K562 (cell line): Measurements from ENCODE around the gene RNF212B. TPM values are rescaled to one million over a fixed set of nuclear protein-coding genes. Genes with fewer than 3 reads are reported as not detected.

Source experiments
- CBX3 ChIP-seq, 2 experiments: IDR thresholded peaks; 1 replicate in 1 of 2; 2 replicates in 1 of 2; pipeline ENCODE4 v1.6.1; 2012; ENCODE audit warnings: inconsistent platforms in 2 of 2, low read length in 2 of 2, borderline replicate concordance in 1 of 2, control low read depth in 1 of 2
- ESRRA ChIP-seq: fragments of 450-650 bp; IDR thresholded peaks from 2 replicates; pipeline ENCODE4 v1.6.1; 2014; ENCODE audit warnings: low read depth, mild to moderate bottlenecking, moderate library complexity, borderline replicate concordance
- FOSL1 ChIP-seq: fragments of 200-800 bp; sonication (Bioruptor generic); conservative IDR thresholded peaks from 2 replicates; pipeline ENCODE4 v1.6.1; 2016; ENCODE audit warnings: missing genetic modification characterization, missing compliant biosample characterization
- FOXA3 ChIP-seq, 2 experiments: fragments of 450-650 bp in 1 of 2; sonication (generic) in 1 of 2; formaldehyde crosslinking; IDR thresholded peaks in 1 of 2; conservative IDR thresholded peaks in 1 of 2; 2 replicates each; pipeline versions ENCODE4 v1.4.0 to v1.8.0; 2020 to 2022; ENCODE audit warnings: mild to moderate bottlenecking in 2 of 2, missing genetic modification reagents in 1 of 2
- HDAC3 ChIP-seq: fragments of 450-650 bp; IDR thresholded peaks from 2 replicates; pipeline ENCODE4 v1.6.1; 2018; ENCODE audit warnings: borderline replicate concordance, mild to moderate bottlenecking, moderate library complexity; ENCODE audit not compliant: partially characterized antibody
- HLTF ChIP-seq: fragments of 450-650 bp; IDR thresholded peaks from 2 replicates; pipeline ENCODE4 v1.6.1; 2016
- MBD2 ChIP-seq: sonication (generic); IDR thresholded peaks from 2 replicates; pipeline ENCODE4 v1.6.1; 2016; ENCODE audit warnings: low read depth, borderline replicate concordance
- MTA3 ChIP-seq: fragments of 450-650 bp; formaldehyde crosslinking; IDR thresholded peaks from 2 replicates; pipeline ENCODE4 v1.6.1; 2017; ENCODE audit warnings: mild to moderate bottlenecking, borderline replicate concordance
- NFIC ChIP-seq: fragments of 450-650 bp; IDR thresholded peaks from 2 replicates; pipeline ENCODE4 v1.6.1; 2017; ENCODE audit warnings: mild to moderate bottlenecking, inconsistent platforms
- RUNX1 ChIP-seq: sonication (generic); IDR thresholded peaks from 2 replicates; pipeline ENCODE4 v1.6.1; 2016; ENCODE audit warnings: antibody characterized with exemption, low read depth
- TBP ChIP-seq: optimal IDR thresholded peaks from 2 replicates; pipeline ENCODE3; 2011; ENCODE audit warnings: low read depth, low read length, improper control_type of control experiment
- polyA plus RNA-seq, 8 experiments: library from polyadenylated mRNA; depleted of rRNA in 4 of 8; stranded (reverse) in 5 of 8; unstranded in 3 of 8; fragments of >200 nt; fragmentation: Nextera tagmentation in 2 of 8; fragmentation: Illumina TruSeq in 1 of 8; extraction: Ambion mirVana in 2 of 8; extraction: Trizol in 1 of 8; gene quantifications; 2 replicates each; pipeline versions ENCODE4 v1.2.1 to v1.2.3, GENCODE V29; 2011 to 2014; ENCODE audit warnings: inconsistent platforms in 1 of 8, missing spikeins in 1 of 8
- total RNA-seq, 7 experiments: library from RNA; depleted of rRNA in 6 of 7; stranded (reverse); fragments of >200 nt in 6 of 7; fragmentation: Illumina TruSeq in 2 of 7; extraction: Trizol in 2 of 7; gene quantifications; 2 replicates each; pipeline versions ENCODE4 v1.2.1 to v1.2.3, GENCODE V29; 2011 to 2021; ENCODE audit warnings: low replicate concordance in 1 of 7
- TF ChIP-seq, protein P1 (sequence below): fragments of 250-450 bp; sonication (Bioruptor Pico); IDR thresholded peaks from 2 replicates; pipeline ENCODE4 v1.8.0; 2021; ENCODE audit warnings: mild to moderate bottlenecking, moderate library complexity
- TF ChIP-seq, protein P2 (sequence below), 2 experiments: fragments of 450-650 bp; IDR thresholded peaks; 2 replicates each; pipeline ENCODE4 v1.6.1; 2016
- TF ChIP-seq, protein P3 (sequence below): fragments of 450-650 bp; conservative IDR thresholded peaks from 2 replicates; pipeline ENCODE4 v1.6.1; 2016; ENCODE audit warnings: missing genetic modification characterization, low read depth, mild to moderate bottlenecking, control low read depth, missing compliant biosample characterization
- TF ChIP-seq, protein P4 (sequence below): fragments of 450-650 bp; formaldehyde crosslinking; IDR thresholded peaks from 2 replicates; pipeline ENCODE4 v1.4.0; 2020; ENCODE audit warnings: mild to moderate bottlenecking, moderate library complexity
- TF ChIP-seq, protein P5 (sequence below): fragments of 450-650 bp; IDR thresholded peaks from 2 replicates; pipeline ENCODE4 v1.6.1; 2017; ENCODE audit warnings: antibody characterized with exemption

Gene RNF212B
- total and polyA plus RNA-seq, 9 of the 15 experiments (the other 6 are each of a cell fraction or from before 2014, with no cell fraction given): 0.15 to 0.43 (median 0.27) TPM; not detected in 3

DNA sequence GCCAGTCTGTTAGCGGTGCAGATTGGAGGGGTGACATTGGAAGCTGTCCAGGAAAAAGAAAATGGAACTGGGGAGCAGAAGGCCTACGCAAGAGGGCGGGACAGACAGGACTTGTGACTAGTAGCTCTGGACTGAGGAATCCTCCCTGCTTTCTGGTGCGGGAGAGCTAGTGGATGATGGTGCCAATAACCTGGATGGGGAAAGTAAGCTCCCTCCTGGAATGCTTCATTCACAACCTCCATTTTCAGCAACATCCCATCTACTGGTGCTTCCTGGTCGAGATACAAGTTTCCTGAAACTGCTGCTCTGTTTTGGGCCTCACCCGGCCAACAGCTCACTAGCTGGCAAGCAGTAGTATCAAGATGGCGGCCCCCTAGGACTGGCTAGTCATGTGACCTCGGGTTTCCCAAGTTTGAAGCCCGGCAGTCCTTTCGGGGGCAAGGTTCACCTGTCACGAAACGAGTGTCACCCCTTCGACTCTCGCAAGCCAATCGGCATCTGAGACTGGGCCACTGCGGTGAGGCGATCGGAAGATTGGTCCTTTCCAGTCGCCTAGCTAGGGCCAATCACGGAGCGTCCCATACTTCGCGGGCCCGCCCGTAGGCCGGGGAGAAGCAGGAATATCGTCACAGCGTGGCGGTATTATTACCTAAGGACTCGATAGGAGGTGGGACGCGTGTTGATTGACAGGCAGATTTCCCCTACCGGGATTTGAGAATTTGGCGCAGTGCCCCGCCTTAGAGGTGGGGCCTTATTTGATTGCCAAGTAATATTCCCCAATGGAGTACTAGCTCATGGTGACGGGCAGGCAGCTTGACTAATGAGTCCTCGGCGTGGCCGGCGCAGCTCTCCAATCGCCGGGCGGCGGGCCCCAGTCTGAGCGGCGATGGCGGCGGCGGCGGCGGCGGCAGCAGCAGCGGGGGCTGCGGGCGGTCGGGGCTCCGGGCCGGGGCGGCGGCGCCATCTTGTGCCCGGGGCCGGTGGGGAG lies 83.1 kb downstream of the RNF212B start, which contains the start of gene PABPN1 (continued):
- TF ChIP-seq CBX3 (IDR thresholded peaks at IDR 0.05; ENCODE audit: borderline replicate concordance in 1 of 2, low read length in 2 of 2) (peak in 1 of 2 experiments; percentile 73; a peak in 2 of 3 replicates), MBD2 (peak; percentile 97), HLTF (no peak), TBP (peak; percentile 54), FOSL1 (tag) (peak; percentile 50), MTA3 (peak; percentile 95), RUNX1 (no peak; the same call in 1 of the 2 replicates), ESRRA (peak; percentile 82; the same call in 1 of the 2 replicates), NFIC (peak; percentile 58), FOXA3 (CRISPR knock-in tag; conservative IDR thresholded peaks at IDR 0.05 in 1 of 2, IDR thresholded peaks at IDR 0.05 in 1 of 2) (peak in 1 of 2 experiments; percentile 50; a peak in 1 of 4 replicates), HDAC3 (no peak)
- TF ChIP-seq, protein P1, sequence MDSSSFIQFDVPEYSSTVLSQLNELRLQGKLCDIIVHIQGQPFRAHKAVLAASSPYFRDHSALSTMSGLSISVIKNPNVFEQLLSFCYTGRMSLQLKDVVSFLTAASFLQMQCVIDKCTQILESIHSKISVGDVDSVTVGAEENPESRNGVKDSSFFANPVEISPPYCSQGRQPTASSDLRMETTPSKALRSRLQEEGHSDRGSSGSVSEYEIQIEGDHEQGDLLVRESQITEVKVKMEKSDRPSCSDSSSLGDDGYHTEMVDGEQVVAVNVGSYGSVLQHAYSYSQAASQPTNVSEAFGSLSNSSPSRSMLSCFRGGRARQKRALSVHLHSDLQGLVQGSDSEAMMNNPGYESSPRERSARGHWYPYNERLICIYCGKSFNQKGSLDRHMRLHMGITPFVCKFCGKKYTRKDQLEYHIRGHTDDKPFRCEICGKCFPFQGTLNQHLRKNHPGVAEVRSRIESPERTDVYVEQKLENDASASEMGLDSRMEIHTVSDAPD (CRISPR knock-in tag): no peak
- TF ChIP-seq, protein P2, sequence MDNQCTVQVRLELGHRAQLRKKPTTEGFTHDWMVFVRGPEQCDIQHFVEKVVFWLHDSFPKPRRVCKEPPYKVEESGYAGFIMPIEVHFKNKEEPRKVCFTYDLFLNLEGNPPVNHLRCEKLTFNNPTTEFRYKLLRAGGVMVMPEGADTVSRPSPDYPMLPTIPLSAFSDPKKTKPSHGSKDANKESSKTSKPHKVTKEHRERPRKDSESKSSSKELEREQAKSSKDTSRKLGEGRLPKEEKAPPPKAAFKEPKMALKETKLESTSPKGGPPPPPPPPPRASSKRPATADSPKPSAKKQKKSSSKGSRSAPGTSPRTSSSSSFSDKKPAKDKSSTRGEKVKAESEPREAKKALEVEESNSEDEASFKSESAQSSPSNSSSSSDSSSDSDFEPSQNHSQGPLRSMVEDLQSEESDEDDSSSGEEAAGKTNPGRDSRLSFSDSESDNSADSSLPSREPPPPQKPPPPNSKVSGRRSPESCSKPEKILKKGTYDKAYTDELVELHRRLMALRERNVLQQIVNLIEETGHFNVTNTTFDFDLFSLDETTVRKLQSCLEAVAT (IDR thresholded peaks at IDR 0.05): peak in 1 of 2 experiments; percentile 92; a peak in 2 of 4 replicates
- TF ChIP-seq, protein P3, sequence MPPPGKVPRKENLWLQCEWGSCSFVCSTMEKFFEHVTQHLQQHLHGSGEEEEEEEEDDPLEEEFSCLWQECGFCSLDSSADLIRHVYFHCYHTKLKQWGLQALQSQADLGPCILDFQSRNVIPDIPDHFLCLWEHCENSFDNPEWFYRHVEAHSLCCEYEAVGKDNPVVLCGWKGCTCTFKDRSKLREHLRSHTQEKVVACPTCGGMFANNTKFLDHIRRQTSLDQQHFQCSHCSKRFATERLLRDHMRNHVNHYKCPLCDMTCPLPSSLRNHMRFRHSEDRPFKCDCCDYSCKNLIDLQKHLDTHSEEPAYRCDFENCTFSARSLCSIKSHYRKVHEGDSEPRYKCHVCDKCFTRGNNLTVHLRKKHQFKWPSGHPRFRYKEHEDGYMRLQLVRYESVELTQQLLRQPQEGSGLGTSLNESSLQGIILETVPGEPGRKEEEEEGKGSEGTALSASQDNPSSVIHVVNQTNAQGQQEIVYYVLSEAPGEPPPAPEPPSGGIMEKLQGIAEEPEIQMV: 0 out of 2 replicates have a peak, but pooled peaks have one; percentile 51
- TF ChIP-seq, protein P4, sequence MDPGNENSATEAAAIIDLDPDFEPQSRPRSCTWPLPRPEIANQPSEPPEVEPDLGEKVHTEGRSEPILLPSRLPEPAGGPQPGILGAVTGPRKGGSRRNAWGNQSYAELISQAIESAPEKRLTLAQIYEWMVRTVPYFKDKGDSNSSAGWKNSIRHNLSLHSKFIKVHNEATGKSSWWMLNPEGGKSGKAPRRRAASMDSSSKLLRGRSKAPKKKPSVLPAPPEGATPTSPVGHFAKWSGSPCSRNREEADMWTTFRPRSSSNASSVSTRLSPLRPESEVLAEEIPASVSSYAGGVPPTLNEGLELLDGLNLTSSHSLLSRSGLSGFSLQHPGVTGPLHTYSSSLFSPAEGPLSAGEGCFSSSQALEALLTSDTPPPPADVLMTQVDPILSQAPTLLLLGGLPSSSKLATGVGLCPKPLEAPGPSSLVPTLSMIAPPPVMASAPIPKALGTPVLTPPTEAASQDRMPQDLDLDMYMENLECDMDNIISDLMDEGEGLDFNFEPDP (CRISPR knock-in tag): 0 out of 2 replicates have a peak, but pooled peaks have one; percentile 46
- TF ChIP-seq, protein P5, sequence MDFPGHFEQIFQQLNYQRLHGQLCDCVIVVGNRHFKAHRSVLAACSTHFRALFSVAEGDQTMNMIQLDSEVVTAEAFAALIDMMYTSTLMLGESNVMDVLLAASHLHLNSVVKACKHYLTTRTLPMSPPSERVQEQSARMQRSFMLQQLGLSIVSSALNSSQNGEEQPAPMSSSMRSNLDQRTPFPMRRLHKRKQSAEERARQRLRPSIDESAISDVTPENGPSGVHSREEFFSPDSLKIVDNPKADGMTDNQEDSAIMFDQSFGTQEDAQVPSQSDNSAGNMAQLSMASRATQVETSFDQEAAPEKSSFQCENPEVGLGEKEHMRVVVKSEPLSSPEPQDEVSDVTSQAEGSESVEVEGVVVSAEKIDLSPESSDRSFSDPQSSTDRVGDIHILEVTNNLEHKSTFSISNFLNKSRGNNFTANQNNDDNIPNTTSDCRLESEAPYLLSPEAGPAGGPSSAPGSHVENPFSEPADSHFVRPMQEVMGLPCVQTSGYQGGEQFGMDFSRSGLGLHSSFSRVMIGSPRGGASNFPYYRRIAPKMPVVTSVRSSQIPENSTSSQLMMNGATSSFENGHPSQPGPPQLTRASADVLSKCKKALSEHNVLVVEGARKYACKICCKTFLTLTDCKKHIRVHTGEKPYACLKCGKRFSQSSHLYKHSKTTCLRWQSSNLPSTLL: no peak
